NB4 (cell line): ENCODE results near the gene CAMTA1.

Experiments used
- MAX ChIP-seq: IDR thresholded peaks from 2 replicates; pipeline ENCODE4 v1.6.1; 2011; ENCODE audit warnings: low read depth, low read length
- MYC ChIP-seq: IDR thresholded peaks from 2 replicates; pipeline ENCODE4 v1.6.1; 2011; ENCODE audit warnings: low read depth, low read length
- POLR2A ChIP-seq: IDR thresholded peaks from 2 replicates; pipeline ENCODE4 v1.6.1; 2011; ENCODE audit warnings: mild to moderate bottlenecking; ENCODE audit not compliant: insufficient read length; ENCODE audit errors: extremely low read depth
- TF ChIP-seq, protein P1 (sequence below): IDR thresholded peaks from one replicate; pipeline ENCODE4 v1.5.1; 2012; ENCODE audit warnings: low read depth, low read length

- no peak for TF ChIP-seq POLR2A
- TF ChIP-seq, protein P1, sequence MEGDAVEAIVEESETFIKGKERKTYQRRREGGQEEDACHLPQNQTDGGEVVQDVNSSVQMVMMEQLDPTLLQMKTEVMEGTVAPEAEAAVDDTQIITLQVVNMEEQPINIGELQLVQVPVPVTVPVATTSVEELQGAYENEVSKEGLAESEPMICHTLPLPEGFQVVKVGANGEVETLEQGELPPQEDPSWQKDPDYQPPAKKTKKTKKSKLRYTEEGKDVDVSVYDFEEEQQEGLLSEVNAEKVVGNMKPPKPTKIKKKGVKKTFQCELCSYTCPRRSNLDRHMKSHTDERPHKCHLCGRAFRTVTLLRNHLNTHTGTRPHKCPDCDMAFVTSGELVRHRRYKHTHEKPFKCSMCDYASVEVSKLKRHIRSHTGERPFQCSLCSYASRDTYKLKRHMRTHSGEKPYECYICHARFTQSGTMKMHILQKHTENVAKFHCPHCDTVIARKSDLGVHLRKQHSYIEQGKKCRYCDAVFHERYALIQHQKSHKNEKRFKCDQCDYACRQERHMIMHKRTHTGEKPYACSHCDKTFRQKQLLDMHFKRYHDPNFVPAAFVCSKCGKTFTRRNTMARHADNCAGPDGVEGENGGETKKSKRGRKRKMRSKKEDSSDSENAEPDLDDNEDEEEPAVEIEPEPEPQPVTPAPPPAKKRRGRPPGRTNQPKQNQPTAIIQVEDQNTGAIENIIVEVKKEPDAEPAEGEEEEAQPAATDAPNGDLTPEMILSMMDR = no peak
- no peak for TF ChIP-seq MAX
- no peak for TF ChIP-seq MYC
These were observed 866.8 kb downstream of the CAMTA1 start for GRCh38 chr1:7652061-7652460.
